HG03060 (cell line): ENCODE measurements around the gene ZBTB34.

ENCODE experiments used
- ATAC-seq: cut with Tn5 transposase; IDR thresholded peaks from one replicate; pipeline ENCODE4 v1.9.1; 2021; ENCODE audit warnings: low read depth, moderate number of reproducible peaks; ENCODE audit not compliant: unreplicated experiment

The ZBTB34 gene

GRCh38 chr9:126915281-126915816 lies 54.9 kb downstream of the ZBTB34 start:
- no peak for ATAC-seq

GRCh38 chr9:126915846-126916543 lies 55.6 kb downstream of the ZBTB34 start:
- no peak for ATAC-seq

DNA sequence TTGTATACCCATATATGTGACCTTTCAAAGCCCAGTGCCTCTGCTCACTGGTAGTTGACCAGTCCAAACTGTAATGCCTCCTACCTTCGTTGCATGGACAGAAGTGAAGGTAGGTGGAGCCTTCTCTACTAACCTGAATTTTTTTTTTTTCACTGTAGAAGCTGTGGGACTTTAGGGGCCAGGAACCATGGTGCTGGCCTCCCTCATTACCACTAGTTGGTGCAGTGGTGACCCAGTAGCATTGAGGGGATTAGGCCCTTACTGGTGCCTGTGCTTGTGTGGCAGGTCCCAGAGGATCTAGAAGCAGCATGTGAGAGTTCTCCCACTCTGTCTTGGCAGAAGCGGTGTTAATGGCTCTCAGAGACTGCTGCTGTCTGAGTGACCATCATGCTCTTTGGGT lies 56.5 kb downstream of the ZBTB34 start:
- ATAC-seq = no peak

- ATAC-seq = no peak
These were observed 58.8 kb downstream of the ZBTB34 start for GRCh38 chr9:126919193-126919592.

DNA sequence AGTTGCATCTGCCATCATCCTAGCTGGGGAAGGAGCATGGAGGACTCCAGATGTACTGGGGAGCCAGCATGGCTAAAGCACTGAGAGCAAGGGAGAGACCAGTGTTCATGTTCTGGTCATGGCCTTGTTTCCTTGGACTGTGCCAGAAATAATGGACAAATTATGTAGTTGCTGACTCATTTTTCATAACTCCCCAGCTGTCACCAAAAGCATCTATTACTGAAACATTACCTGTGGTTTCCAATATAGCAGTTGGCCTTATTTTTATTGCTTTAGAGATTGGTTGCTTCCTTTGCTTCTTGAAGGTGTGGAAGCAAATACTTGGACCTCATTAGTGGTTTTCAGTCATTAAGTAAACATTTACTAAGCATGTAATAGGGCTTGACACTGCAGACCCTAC lies 65.4 kb downstream of the ZBTB34 start:
- ATAC-seq = no peak

DNA sequence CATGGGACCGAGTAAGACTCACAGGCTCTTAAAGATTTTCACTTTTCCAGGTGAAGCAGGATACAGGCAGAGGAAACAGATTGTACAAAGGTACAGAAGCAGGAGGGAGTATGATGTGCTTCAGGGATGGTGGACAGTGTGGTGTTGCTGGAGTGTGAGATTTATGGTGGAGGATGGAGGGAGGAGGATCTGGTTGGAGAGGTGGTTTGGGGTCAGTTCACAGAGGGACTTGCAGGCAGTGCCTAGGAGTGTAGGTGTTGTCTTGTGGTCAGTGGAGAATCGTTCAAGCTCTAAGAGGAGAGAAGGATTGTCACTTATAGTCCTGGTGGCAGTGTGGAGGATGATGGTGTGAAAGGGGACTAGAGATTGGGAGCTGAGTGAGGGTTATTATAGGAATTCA lies 65.9 kb downstream of the ZBTB34 start:
- ATAC-seq = no peak

DNA sequence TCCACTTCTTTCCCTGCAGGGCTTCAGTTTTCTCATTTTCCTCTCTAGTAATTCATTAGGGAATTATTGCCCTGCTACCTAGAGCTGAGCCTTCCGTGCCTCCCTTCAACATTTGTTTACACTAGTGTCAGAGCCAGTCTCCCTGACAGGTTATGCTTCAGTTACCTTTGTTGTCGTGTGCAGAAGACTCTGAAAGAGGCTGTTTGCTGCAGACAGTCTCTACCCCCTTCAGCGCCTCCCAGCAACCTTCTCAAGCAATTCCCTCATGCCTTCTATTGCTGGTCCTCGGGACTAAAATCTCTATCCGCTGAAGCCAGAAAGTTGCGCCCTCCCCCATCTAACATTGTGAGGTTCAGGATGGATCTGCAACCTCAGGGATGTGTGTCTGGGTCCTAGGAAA lies 67.0 kb downstream of the ZBTB34 start:
- ATAC-seq = no peak

DNA sequence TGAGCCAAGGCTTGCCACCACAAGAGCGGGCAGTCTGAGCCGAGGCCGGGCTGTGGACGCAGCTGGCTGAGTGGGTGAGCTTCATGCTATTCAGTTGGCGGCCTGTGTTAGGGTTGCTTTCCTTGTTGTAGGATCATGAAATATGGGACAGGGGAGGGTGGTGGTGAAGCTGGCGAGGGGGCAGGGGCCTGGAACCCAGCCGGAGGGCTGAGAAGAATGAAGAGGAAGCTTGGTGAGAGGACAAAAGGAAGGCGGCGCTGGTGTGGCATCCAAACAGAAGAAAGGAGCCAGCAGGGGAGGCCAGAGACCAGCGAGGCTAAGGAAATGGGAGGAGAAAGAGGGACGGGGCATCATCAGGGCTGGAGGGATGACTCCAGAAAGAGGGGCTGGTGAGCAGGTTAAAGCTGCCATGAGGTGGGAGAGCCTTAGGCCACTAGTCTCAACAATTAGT lies 72.5 kb downstream of the ZBTB34 start:
- no peak for ATAC-seq

DNA sequence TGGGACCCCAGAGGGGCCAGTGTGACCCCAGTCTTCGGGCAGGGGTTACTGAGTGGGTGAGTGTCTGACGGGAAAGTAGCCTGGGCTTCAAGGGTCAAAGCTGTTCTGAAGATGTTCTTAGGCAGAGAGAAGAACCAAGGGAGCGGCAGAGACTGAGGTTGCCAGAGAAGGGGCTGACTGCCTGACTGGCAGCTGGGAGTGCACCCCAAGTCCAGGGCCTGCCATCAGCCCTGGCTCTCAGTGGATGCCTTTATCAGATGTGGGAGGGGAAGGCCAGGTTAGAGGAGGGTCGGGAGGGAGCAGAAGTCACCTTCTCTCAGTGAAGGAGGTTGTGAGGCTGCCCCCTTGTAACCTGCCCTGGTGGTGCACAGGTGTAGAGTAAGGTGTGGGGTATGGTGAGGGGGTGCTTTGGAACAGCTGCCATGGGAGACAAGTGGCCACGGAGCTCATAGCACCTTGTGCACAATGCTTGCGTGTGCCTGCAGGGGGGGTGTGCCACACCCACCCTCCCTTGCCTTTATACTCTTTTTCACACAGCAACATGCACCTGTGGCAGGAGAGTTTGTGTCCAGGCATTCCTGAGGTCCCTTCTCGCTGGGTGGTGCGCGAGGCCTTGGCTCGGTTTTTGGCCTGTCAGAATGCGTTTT lies 73.0 kb downstream of the ZBTB34 start:
- ATAC-seq = no peak

DNA sequence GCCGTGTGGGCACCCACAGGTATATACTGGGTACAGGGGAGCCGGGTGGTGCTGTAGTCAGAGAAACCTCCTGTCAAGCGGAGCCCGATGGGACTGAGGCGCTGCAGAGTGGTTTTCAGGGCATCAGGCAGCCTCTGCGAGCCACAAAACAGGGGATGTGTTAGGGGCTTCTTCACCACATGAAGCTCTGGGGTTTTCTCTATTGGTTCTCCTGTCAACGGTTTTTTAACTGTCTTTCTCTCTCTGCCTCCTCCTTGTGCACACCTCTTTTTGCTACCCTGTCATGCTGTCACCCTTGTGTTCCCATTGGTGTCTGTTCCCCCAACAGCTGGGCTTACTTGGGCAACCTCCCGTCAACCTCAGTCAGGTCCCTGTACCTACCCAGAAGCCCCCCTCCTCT lies 74.0 kb downstream of the ZBTB34 start:
- ATAC-seq = no peak
